ENCODE data around the gene AP4B1.

Gene AP4B1

DNA sequence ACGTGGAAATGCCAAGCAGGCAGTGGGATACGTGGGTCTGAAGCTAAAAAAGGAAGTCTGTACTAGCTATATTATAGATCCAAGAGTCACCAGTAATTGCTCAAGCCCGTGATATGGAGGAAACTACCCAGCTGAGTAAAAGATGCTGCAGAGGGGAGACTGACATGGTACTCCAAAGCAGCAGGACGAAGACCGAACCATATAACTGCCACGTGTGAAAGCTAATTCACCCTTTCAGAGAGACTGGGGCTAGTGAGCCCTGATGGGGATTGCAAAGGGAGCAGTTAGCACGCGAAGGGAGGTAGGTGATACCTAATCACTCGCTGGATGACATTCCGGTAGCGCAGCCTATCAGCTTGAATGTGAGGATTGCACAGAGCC lies 316 bp downstream of the AP4B1 start:
- TF ChIP-seq, protein P1, sequence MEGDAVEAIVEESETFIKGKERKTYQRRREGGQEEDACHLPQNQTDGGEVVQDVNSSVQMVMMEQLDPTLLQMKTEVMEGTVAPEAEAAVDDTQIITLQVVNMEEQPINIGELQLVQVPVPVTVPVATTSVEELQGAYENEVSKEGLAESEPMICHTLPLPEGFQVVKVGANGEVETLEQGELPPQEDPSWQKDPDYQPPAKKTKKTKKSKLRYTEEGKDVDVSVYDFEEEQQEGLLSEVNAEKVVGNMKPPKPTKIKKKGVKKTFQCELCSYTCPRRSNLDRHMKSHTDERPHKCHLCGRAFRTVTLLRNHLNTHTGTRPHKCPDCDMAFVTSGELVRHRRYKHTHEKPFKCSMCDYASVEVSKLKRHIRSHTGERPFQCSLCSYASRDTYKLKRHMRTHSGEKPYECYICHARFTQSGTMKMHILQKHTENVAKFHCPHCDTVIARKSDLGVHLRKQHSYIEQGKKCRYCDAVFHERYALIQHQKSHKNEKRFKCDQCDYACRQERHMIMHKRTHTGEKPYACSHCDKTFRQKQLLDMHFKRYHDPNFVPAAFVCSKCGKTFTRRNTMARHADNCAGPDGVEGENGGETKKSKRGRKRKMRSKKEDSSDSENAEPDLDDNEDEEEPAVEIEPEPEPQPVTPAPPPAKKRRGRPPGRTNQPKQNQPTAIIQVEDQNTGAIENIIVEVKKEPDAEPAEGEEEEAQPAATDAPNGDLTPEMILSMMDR (conservative IDR thresholded peaks at IDR 0.05; ENCODE audit: low read length): no peak
- peak overlapping the region; percentile 97 for H3K4me3 ChIP-seq (ENCODE audit: low read length)
- no peak for DNase-seq (ENCODE audit: low read depth)

DNA sequence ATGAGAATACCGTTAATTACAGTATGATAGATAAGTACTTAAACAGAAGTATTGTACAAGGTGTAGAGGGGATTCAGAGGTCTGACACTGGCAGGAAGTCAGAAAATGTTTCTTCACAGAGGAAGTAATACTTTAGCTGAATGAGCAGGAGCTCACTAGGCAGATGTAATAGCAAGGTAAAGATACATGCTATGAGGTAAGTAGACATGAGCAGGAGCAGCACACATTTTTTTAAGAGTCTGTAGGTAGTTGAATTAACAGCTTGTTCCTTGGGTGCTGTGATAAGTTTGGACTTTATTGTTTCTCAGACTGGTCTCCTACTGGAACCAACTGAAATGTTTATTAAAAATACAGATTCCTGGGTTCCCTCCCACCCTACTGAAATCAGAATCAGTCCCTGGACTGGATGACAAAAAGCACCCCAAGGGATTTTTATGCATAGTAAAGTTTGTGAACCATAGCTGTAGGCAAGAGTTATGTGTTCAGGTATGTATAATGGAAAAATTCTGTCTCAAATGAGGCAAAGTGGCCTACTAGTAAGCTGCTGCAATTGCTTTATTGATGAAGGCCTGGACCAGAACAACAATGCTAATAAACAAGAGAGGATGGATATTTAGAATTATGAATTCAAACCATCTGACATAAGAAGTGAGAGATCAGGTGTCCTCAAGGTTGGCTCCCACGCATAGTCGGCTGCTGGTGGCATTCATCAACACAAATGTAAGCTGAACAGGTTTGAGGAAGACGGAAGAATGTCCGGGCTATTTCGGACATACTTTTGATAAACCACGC lies 902 bp downstream of the AP4B1 start:
- DNase-seq (ENCODE audit: low read depth): peak; percentile 3
- peak overlapping the region; percentile 97 for H3K4me3 ChIP-seq (ENCODE audit: low read length)
- TF ChIP-seq, protein P1 (conservative IDR thresholded peaks at IDR 0.05; ENCODE audit: low read length): no peak

DNA sequence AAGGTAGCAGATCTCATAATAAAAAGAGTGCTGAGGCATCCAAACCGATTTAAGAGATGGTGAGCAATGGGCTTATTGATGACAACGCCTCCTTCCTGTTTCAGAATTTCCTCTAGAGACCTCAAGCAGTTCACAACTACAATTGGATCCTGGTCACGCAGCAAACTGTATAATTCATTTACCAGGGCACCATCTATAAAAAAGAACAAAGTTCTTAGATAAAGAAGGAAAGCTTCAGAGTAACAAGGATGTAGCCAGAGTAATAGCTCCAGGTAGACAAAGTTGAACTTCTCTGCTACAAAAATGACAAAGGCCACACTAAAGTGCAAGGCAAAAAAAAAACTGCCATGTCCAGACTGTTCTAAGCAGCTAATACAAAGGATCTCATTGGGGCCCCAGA lies 3.4 kb downstream of the AP4B1 start:
- TF ChIP-seq, protein P1 (conservative IDR thresholded peaks at IDR 0.05; ENCODE audit: low read length): no peak
- H3K4me3 ChIP-seq (ENCODE audit: low read length): no peak overlapping the region
- no peak for DNase-seq (ENCODE audit: low read depth)

DNA sequence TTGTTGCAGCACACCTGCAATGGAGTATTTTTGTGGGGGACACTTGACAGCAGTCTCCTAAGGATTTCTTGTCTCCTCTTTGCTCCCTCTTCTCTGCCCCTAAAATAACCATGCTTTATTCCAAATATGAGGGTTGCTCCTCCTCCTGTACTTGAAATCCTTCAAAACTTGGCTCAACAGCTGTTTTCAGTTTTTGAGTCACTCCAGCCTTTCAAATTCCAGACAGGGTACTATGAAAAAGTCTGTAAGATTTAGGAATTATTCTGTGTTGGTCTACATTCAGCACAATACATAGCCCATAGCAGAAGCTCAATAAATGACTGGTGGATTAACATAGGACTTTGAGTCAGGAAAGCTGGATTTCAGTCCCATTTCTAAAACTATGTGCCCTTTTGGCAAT lies 5.5 kb downstream of the AP4B1 start:
- no peak overlapping the region for H3K4me3 ChIP-seq (ENCODE audit: low read length)
- TF ChIP-seq, protein P1 (conservative IDR thresholded peaks at IDR 0.05; ENCODE audit: low read length): no peak
- DNase-seq (ENCODE audit: low read depth): peak; percentile 59

DNA sequence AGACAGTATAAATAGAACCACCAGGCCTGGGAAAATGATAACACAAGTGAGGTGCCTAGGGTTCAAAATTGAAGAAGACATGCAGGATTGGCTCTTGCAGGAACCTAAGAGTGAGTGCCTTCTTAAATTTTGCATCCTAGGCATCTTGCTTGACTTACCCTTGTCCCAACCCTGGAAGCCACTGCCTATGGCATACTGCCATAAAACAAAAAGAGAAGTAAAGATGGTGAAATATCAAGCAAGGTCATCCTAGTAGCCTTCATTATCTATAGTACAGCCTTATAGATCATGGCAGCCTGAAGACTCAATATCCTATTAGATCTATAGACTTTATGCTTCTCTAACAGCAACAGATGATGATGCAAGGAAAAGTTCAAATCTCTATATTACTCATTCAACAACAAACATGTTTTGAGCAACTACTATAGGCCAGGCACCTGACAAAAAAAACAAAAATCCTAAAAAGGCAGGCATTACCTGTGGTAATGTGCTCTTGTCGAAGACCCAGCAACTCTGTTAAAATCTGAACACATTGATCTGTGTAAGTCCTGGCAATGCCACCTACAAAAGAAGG lies 6.3 kb downstream of the AP4B1 start:
- DNase-seq (ENCODE audit: low read depth): no peak
- no peak overlapping the region for H3K4me3 ChIP-seq (ENCODE audit: low read length)
- TF ChIP-seq, protein P1 (conservative IDR thresholded peaks at IDR 0.05; ENCODE audit: low read length): no peak

DNA sequence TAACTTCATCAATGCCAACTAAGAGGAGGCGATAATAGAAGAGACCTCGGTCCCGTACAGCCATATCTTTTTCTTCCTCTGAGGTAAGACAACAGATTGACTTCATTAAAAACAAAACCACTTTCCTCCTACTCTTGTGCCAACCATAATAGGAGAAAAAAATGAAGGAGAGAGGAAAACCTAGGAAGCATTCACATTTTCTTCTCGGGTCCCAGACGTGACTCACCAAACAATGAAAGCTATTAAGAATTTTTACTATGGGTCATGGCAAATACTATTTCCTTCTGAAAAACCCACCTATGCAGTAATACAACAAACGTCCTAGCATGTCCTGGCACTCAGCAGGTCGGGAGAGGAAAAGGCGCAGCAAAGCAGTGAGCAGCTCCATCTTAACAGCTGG lies 8.6 kb downstream of the AP4B1 start:
- no peak overlapping the region for H3K4me3 ChIP-seq (ENCODE audit: low read length)
- DNase-seq (ENCODE audit: low read depth): peak; percentile 8
- TF ChIP-seq, protein P1 (conservative IDR thresholded peaks at IDR 0.05; ENCODE audit: low read length): no peak

DNA sequence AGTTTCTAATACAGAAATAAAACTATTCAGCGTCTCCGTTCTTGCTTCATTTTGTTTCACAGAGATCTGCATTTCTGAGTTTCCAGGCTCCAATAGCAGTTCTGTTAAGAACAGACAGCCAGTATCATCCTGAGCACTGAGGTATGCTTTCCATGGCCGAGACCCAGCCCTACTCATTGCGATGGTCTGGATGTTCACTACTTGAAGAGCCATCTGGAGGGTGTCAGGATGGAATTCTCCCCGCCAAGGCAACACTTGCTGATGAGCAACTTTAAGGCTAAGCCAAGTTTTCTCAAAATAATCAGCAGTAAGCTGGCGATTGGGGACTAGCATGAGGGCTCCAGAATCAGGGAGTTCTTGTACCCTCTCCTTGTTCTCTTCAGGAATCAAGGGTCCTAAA lies 9.5 kb downstream of the AP4B1 start:
- no peak overlapping the region for H3K4me3 ChIP-seq (ENCODE audit: low read length)
- TF ChIP-seq, protein P1 (conservative IDR thresholded peaks at IDR 0.05; ENCODE audit: low read length): no peak

More for the DNA sequence above, 9.5 kb downstream of the AP4B1 start:
- DNase-seq (ENCODE audit: low read depth): no peak
